DOHH2 (cell line): ENCODE results near the gene ITPK1.

Experiments
- EZH2phosphoT487 ChIP-seq: fragments of 200-600 bp; sonication (generic); IDR thresholded peaks from 2 replicates; pipeline ENCODE4 v1.6.1; 2017; ENCODE audit warnings: borderline replicate concordance, mild to moderate bottlenecking, antibody characterized with exemption, low read length, moderate library complexity, mixed read lengths
- TF ChIP-seq, protein P1 (sequence below): fragments of 200-600 bp; sonication (generic); IDR thresholded peaks from one replicate; pipeline ENCODE4 v1.5.1; 2014; ENCODE audit warnings: antibody characterized with exemption, mild to moderate bottlenecking, low read depth, low read length; ENCODE audit not compliant: poor library complexity, severe bottlenecking

DNA sequence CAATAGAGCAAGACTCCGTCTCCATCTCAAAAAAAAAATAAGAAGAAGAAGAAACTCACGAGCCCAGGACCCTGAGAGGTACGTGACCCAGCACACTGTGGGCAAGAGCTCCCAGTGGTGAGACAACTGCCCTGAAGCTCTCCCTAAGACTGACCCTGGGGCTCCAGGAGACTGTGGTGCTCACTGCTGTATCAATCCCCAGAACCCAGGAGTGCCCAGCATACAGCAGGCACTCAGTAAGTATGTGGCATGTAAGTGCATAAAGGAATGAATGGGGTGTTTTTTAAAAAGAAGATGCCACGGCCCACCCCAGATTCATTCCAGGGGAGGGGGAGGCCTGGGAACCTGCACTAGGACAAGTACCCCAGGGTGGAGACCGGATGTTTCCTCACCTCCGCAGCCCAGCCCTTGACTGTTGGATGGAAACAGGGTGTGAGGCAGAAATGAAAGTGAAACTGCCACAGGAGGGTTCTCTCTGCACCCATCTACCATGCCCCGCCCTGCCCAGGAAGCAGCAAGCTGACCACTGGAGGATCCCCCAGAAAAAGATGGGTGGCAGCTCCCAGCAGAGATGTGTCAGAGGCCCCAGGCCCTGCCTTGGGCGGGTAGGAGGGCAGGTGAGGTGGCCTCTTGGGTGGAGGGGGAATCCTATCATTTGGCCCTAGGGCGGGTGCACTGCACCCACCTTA is 12.2 kb downstream of the ITPK1 start:
- TF ChIP-seq EZH2phosphoT487, result no peak
- TF ChIP-seq, protein P1, sequence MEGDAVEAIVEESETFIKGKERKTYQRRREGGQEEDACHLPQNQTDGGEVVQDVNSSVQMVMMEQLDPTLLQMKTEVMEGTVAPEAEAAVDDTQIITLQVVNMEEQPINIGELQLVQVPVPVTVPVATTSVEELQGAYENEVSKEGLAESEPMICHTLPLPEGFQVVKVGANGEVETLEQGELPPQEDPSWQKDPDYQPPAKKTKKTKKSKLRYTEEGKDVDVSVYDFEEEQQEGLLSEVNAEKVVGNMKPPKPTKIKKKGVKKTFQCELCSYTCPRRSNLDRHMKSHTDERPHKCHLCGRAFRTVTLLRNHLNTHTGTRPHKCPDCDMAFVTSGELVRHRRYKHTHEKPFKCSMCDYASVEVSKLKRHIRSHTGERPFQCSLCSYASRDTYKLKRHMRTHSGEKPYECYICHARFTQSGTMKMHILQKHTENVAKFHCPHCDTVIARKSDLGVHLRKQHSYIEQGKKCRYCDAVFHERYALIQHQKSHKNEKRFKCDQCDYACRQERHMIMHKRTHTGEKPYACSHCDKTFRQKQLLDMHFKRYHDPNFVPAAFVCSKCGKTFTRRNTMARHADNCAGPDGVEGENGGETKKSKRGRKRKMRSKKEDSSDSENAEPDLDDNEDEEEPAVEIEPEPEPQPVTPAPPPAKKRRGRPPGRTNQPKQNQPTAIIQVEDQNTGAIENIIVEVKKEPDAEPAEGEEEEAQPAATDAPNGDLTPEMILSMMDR, result no peak
